ENCODE data around the gene AMN1. TPM values are rescaled to one million over a fixed set of nuclear protein-coding genes. Genes with fewer than 3 reads are reported as not detected.

The AMN1 gene
- total and polyA plus RNA-seq, 2 of the 13 experiments (the other 11 are each of a cell fraction or from before 2014, with no cell fraction given) = 7.5 to 26.5 TPM

DNA sequence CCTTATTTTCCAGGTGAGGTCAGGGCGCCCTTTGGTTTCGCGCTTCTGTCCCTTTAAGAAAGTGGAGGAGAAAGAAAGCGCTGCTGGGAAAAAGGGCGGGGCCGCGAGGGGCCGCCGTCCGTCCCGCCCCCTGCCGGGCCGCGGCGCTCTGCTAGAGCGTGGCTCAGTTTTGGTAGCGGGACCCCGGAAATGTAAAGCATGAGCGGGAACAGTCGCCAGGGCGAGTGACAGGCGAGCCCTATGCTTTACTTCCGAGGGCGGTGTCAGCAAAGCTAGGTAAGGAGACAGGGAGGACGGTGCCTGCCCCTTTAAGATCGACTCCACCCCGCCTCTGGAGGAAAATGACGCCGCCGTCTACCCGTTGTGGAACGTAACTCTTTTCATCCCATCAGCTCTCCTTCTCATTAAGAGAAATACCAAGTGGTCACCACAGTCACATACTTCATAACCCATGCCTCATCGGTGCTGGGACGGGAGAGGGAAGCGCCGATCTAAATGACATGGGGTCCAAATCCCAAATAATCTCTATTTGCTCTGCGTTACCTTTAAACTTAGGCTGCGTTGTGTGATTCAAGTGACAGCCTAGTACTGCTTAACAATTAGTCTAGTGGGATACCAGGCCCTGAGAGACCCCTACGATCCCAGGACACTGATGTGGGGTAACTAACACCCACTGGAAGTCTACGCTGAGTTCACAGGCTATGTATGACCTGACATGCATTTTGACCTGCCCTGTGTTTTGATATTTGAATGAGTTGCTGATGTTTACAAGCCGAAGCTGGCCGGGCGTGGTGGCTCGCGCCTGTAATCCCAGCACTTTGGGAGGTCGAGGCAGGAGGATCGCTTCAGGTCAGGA lies 69.5 kb downstream of the AMN1 start, which contains the start of gene ETFBKMT (continued):
- TF ChIP-seq TBP (CRISPR knock-in tag; IDR thresholded peaks at IDR 0.05) (no peak), ZNF543 (CRISPR knock-in tag; IDR thresholded peaks at IDR 0.05) (no peak), MTA1 (CRISPR knock-in tag; IDR thresholded peaks at IDR 0.05; ENCODE audit: borderline replicate concordance) (peak; percentile 28; the same call in 1 of the 2 replicates), TP53 (CRISPR knock-in tag; conservative IDR thresholded peaks at IDR 0.05) (no peak), ZBTB3 (CRISPR knock-in tag; IDR thresholded peaks at IDR 0.05; ENCODE audit: borderline replicate concordance, low read depth) (no peak), RCOR2 (CRISPR knock-in tag; IDR thresholded peaks at IDR 0.05) (0 out of 2 replicates have a peak, but pooled peaks have one; percentile 17), TBX2 (CRISPR knock-in tag; IDR thresholded peaks at IDR 0.05; ENCODE audit: borderline replicate concordance) (peak; percentile 59; the same call in 1 of the 2 replicates), CEBPG (CRISPR knock-in tag; IDR thresholded peaks at IDR 0.05) (no peak), ZSCAN31 (CRISPR knock-in tag; IDR thresholded peaks at IDR 0.05; ENCODE audit: low read depth) (peak; percentile 29; the same call in 1 of the 2 replicates), ZNF605 (CRISPR knock-in tag; IDR thresholded peaks at IDR 0.05) (0 out of 2 replicates have a peak, but pooled peaks have one; percentile 32)
- TF ChIP-seq, protein P1, sequence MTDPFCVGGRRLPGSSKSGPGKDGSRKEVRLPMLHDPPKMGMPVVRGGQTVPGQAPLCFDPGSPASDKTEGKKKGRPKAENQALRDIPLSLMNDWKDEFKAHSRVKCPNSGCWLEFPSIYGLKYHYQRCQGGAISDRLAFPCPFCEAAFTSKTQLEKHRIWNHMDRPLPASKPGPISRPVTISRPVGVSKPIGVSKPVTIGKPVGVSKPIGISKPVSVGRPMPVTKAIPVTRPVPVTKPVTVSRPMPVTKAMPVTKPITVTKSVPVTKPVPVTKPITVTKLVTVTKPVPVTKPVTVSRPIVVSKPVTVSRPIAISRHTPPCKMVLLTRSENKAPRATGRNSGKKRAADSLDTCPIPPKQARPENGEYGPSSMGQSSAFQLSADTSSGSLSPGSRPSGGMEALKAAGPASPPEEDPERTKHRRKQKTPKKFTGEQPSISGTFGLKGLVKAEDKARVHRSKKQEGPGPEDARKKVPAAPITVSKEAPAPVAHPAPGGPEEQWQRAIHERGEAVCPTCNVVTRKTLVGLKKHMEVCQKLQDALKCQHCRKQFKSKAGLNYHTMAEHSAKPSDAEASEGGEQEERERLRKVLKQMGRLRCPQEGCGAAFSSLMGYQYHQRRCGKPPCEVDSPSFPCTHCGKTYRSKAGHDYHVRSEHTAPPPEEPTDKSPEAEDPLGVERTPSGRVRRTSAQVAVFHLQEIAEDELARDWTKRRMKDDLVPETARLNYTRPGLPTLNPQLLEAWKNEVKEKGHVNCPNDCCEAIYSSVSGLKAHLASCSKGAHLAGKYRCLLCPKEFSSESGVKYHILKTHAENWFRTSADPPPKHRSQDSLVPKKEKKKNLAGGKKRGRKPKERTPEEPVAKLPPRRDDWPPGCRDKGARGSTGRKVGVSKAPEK (CRISPR knock-in tag; IDR thresholded peaks at IDR 0.05; ENCODE audit: borderline replicate concordance) = no peak
- TF ChIP-seq, protein P2, sequence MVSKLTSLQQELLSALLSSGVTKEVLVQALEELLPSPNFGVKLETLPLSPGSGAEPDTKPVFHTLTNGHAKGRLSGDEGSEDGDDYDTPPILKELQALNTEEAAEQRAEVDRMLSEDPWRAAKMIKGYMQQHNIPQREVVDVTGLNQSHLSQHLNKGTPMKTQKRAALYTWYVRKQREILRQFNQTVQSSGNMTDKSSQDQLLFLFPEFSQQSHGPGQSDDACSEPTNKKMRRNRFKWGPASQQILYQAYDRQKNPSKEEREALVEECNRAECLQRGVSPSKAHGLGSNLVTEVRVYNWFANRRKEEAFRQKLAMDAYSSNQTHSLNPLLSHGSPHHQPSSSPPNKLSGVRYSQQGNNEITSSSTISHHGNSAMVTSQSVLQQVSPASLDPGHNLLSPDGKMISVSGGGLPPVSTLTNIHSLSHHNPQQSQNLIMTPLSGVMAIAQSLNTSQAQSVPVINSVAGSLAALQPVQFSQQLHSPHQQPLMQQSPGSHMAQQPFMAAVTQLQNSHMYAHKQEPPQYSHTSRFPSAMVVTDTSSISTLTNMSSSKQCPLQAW (CRISPR knock-in tag; IDR thresholded peaks at IDR 0.05) = peak; percentile 29; the same call in 1 of the 2 replicates
- TF ChIP-seq, protein P3, sequence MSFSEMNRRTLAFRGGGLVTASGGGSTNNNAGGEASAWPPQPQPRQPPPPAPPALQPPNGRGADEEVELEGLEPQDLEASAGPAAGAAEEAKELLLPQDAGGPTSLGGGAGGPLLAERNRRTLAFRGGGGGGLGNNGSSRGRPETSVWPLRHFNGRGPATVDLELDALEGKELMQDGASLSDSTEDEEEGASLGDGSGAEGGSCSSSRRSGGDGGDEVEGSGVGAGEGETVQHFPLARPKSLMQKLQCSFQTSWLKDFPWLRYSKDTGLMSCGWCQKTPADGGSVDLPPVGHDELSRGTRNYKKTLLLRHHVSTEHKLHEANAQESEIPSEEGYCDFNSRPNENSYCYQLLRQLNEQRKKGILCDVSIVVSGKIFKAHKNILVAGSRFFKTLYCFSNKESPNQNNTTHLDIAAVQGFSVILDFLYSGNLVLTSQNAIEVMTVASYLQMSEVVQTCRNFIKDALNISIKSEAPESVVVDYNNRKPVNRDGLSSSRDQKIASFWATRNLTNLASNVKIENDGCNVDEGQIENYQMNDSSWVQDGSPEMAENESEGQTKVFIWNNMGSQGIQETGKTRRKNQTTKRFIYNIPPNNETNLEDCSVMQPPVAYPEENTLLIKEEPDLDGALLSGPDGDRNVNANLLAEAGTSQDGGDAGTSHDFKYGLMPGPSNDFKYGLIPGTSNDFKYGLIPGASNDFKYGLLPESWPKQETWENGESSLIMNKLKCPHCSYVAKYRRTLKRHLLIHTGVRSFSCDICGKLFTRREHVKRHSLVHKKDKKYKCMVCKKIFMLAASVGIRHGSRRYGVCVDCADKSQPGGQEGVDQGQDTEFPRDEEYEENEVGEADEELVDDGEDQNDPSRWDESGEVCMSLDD (CRISPR knock-in tag; IDR thresholded peaks at IDR 0.05; ENCODE audit: borderline replicate concordance) = no peak
- TF ChIP-seq, protein P4, sequence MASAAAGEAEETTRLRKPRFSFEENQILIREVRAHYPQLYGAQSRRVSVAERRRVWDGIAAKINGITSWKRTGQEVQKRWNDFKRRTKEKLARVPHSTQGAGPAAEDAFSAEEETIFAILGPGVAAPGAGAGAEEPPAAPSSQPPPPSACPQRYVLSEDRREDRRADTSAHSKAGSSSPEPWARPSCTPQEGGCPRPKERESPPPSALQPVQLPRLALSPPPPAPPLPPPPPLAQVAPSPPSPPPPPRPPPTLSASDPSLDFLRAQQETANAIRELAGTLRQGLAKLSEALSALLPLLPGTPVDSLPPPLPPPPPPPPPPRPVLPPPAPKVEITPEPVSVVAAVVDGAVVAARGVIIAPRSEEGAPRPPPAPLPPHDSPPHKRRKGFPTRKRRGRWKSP (CRISPR knock-in tag; IDR thresholded peaks at IDR 0.05) = peak; percentile 37; the same call in 1 of the 2 replicates
- TF ChIP-seq, protein P5, sequence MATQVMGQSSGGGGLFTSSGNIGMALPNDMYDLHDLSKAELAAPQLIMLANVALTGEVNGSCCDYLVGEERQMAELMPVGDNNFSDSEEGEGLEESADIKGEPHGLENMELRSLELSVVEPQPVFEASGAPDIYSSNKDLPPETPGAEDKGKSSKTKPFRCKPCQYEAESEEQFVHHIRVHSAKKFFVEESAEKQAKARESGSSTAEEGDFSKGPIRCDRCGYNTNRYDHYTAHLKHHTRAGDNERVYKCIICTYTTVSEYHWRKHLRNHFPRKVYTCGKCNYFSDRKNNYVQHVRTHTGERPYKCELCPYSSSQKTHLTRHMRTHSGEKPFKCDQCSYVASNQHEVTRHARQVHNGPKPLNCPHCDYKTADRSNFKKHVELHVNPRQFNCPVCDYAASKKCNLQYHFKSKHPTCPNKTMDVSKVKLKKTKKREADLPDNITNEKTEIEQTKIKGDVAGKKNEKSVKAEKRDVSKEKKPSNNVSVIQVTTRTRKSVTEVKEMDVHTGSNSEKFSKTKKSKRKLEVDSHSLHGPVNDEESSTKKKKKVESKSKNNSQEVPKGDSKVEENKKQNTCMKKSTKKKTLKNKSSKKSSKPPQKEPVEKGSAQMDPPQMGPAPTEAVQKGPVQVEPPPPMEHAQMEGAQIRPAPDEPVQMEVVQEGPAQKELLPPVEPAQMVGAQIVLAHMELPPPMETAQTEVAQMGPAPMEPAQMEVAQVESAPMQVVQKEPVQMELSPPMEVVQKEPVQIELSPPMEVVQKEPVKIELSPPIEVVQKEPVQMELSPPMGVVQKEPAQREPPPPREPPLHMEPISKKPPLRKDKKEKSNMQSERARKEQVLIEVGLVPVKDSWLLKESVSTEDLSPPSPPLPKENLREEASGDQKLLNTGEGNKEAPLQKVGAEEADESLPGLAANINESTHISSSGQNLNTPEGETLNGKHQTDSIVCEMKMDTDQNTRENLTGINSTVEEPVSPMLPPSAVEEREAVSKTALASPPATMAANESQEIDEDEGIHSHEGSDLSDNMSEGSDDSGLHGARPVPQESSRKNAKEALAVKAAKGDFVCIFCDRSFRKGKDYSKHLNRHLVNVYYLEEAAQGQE (IDR thresholded peaks at IDR 0.05; ENCODE audit: borderline replicate concordance in 1 of 2, low read depth in 1 of 2, low read length in 2 of 2) = no peak; a peak in 1 of 4 replicates

Data from HepG2 (cell line).